Activated CD4-positive, alpha-beta T cell treated with anti-CD3 and anti-CD28 coated beads, Interleukin-2, Interleukin-4, amounts not matched to agents 100 ng/mL and 50 ng/mL, durations not matched to agents 16 hours and 8 hours (primary cell): ENCODE data around the gene OR5B17.
"Not testable (repeated sequence)": the region's sequence is repeated elsewhere in the genome, so short reads cannot be mapped to it uniquely, and the experiment has no call there.

Experiments
- DNase-seq: peaks from one replicate; pipeline ENCODE4 v3.0.0-alpha.2; 2020; ENCODE audit warnings: low spot score

OR5B17 gene

GRCh38 chr11:58358969-58359368, at the start of gene OR5B17:
Gene OR5B17 (minus strand): TSS chr11:58359069. CDS start chr11:58359069, 0 bp downstream.
- no peak for DNase-seq

- no peak for DNase-seq
Measured at GRCh38 chr11:58406774-58407173, 47.9 kb upstream of the OR5B17 start, which contains the start of gene OR5B3. Gene OR5B3 (minus strand): TSS chr11:58406874. CDS start chr11:58403409, 3,465 bp downstream.

- DNase-seq, result not testable (repeated sequence)
Measured at GRCh38 chr11:58399622-58400021, 40.8 kb upstream of the OR5B17 start.

- no peak for DNase-seq
Measured at GRCh38 chr11:58395581-58395980, 36.7 kb upstream of the OR5B17 start.

GRCh38 chr11:58394195-58394594, 35.3 kb upstream of the OR5B17 start:
- DNase-seq, result no peak

GRCh38 chr11:58392746-58393145, 33.9 kb upstream of the OR5B17 start:
- DNase-seq, result no peak

- DNase-seq, result no peak
Measured at GRCh38 chr11:58391879-58392278, 33.0 kb upstream of the OR5B17 start.

- no peak for DNase-seq
Measured at GRCh38 chr11:58390551-58391063, 31.7 kb upstream of the OR5B17 start.

- DNase-seq, result no peak
Measured at GRCh38 chr11:58354727-58355126, 4.1 kb downstream of the OR5B17 start.

- DNase-seq, result no peak
Measured at GRCh38 chr11:58345204-58345603, 13.7 kb downstream of the OR5B17 start.

GRCh38 chr11:58334708-58335107, 24.2 kb downstream of the OR5B17 start:
- no peak for DNase-seq

GRCh38 chr11:58330861-58331260, 28.0 kb downstream of the OR5B17 start:
- no peak for DNase-seq

GRCh38 chr11:58318532-58318931, 40.3 kb downstream of the OR5B17 start:
- no peak for DNase-seq

GRCh38 chr11:58316142-58316541, 42.7 kb downstream of the OR5B17 start:
- DNase-seq, result no peak
